Upper lobe of right lung (tissue), 1 donor: ENCODE data around the gene OGFOD1. TPM values are rescaled to one million over a fixed set of nuclear protein-coding genes. Genes with fewer than 3 reads are reported as not detected.

Source experiments
- ATAC-seq: fragments of 200-7000 bp; cut with Tn5 transposase; one replicate; pipeline ENCODE4 v1.9.1; 2020; ENCODE audit warnings: mild to moderate bottlenecking, moderate library complexity
- DNase-seq: peaks from one replicate; pipeline ENCODE4 v3.0.0-alpha.2; 2020
- H3K27ac ChIP-seq: fragments of 200-600 bp; one replicate; pipeline ENCODE4 v1.8.0; 2022
- H3K27me3 ChIP-seq: fragments of 200-600 bp; one replicate; pipeline ENCODE4 v1.8.0; 2022; ENCODE audit warnings: mild to moderate bottlenecking
- H3K36me3 ChIP-seq: fragments of 200-600 bp; one replicate; pipeline ENCODE4 v1.8.0; 2022
- H3K4me1 ChIP-seq: fragments of 200-600 bp; one replicate; pipeline ENCODE4 v1.8.0; 2022
- H3K4me3 ChIP-seq: fragments of 200-600 bp; one replicate; pipeline ENCODE4 v1.8.0; 2022; ENCODE audit warnings: mild to moderate bottlenecking
- H3K9me3 ChIP-seq: fragments of 200-600 bp; one replicate; pipeline ENCODE4 v1.8.0; 2022
- CTCF ChIP-seq: fragments of 200-600 bp; IDR thresholded peaks from one replicate; pipeline ENCODE4 v1.8.0; 2022; ENCODE audit warnings: antibody characterized with exemption
- intact Hi-C: fragments of 100-400 bp; cut with DNase I; formaldehyde crosslinking; loops from one replicate; pipeline ENCODE4 v1.11.0; 2022
- total RNA-seq: library from RNA; stranded (reverse); fragmentation: NEBNext Ultra II Directional; extraction: Animal tissue kit (Norgen Biotek cat#: 25700); gene quantifications from one replicate; pipeline ENCODE4 v1.2.1, GENCODE V29; 2021
- donor health status: DM: no; HTN: yes; CAD: no; lungs with severe emphysema.

OGFOD1 gene
- total RNA-seq, 1 donor from 2014 or later: 34.4 TPM

GRCh38 chr16:56475201-56475600 lies 23.8 kb downstream of the OGFOD1 start:
- peaks cover 97% of the 10 kb centered on the region for H3K36me3 ChIP-seq
- DNase-seq (no peak), ATAC-seq (no peak)

GRCh38 chr16:56477096-56477878 lies 25.9 kb downstream of the OGFOD1 start:
- Histone ChIP-seq H3K27ac (no peak overlapping the region), H3K36me3 (peaks cover 92% of the 10 kb centered on the region), H3K4me3 (no peak overlapping the region), H3K27me3 (no peaks in the 10 kb centered on the region), H3K4me1 (no peaks in the 10 kb centered on the region), H3K9me3 (no peaks in the 10 kb centered on the region)
- ATAC-seq (peak; percentile 64), DNase-seq (no peak)
- no peak for TF ChIP-seq CTCF
- intact Hi-C loops: no loop called here

More at GRCh38 chr16:56475201-56475600, 23.8 kb downstream of the OGFOD1 start:
- no peaks in the 10 kb centered on the region for H3K9me3 ChIP-seq
- no peak for TF ChIP-seq CTCF
- intact Hi-C loops: no loop called here
- H3K4me3 ChIP-seq: no peak overlapping the region
- H3K4me1 ChIP-seq: no peaks in the 10 kb centered on the region
- no peak overlapping the region for H3K27ac ChIP-seq
- H3K27me3 ChIP-seq: no peaks in the 10 kb centered on the region

GRCh38 chr16:56478281-56479049 lies 27.1 kb downstream of the OGFOD1 start:
- Histone ChIP-seq H3K27me3 (no peaks in the 10 kb centered on the region), H3K36me3 (peaks cover 89% of the 10 kb centered on the region), H3K9me3 (no peaks in the 10 kb centered on the region), H3K4me3 (no peak overlapping the region), H3K27ac (no peak overlapping the region), H3K4me1 (no peaks in the 10 kb centered on the region)
- DNase-seq: no peak
- TF ChIP-seq CTCF: no peak
- ATAC-seq: no peak
- intact Hi-C loops: no loop called here

- H3K36me3 ChIP-seq: peaks cover 89% of the 10 kb centered on the region
- no peak overlapping the region for H3K4me3 ChIP-seq
- no peak for DNase-seq
- no peak for ATAC-seq
- no peak for TF ChIP-seq CTCF
- H3K9me3 ChIP-seq: no peaks in the 10 kb centered on the region
- H3K4me1 ChIP-seq: no peaks in the 10 kb centered on the region
- intact Hi-C loops: no loop called here
- no peaks in the 10 kb centered on the region for H3K27me3 ChIP-seq
- no peak overlapping the region for H3K27ac ChIP-seq
These were observed 28.1 kb downstream of the OGFOD1 start for GRCh38 chr16:56479469-56479868.

- TF ChIP-seq CTCF: no peak
- no peak for DNase-seq
- H3K36me3 ChIP-seq: peaks cover 89% of the 10 kb centered on the region
- H3K27ac ChIP-seq: no peak overlapping the region
- H3K9me3 ChIP-seq: no peaks in the 10 kb centered on the region
- no peak for ATAC-seq
- no peaks in the 10 kb centered on the region for H3K27me3 ChIP-seq
- H3K4me1 ChIP-seq: no peaks in the 10 kb centered on the region
- H3K4me3 ChIP-seq: no peak overlapping the region
- intact Hi-C loops: no loop called here
These were observed 29.6 kb downstream of the OGFOD1 start for GRCh38 chr16:56480776-56481467.
